ENCODE data around the gene BTNL9. TPM values are rescaled to one million over a fixed set of nuclear protein-coding genes. Genes with fewer than 3 reads are reported as not detected.

BTNL9 gene
- polyA plus RNA-seq, 1 donor (not counting 4 experiments of a cell fraction or from before 2014, with no cell fraction given), result 0.07 TPM

DNA sequence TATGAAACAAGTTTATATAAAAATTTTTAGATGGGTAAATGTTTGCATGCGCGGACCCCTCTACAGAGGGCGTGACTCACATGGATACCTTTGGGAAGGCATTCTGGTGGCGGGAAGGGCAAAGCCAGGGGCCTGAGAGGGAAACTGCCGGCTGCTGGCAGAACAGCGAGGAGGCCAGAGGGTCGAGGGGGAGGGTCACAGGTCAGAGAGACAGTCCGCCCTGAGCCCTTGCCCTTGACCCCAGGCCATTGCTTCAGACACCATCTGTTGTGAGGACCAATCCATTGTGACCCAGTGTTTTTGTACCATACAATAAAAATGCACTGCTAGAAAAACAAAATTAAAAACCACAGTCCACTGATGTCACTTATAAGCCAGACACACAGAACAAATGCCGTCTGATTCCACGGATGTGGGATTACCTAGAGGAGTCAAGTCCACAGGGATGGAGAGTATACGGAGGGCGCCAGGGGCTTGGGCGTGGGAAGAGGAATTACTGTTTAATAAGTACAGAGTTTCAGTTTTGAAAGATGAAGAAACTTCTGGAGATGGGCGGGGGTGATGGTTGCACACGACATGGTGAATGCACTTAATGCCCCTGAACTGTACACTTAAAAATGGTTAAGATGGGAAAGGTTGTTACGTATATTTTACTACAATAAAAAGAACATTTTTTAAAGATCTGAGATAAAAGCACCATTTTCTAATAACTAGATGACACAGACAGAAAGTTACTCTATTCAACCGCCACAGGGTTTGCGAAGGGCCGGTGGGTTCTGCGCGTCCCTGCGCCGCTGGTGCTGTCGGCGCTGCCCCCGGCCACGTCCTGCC is 12.0 kb downstream of the BTNL9 start:
- no peaks in the 10 kb centered on the region for H3K79me2 ChIP-seq (ENCODE audit: control insufficient read depth, insufficient read depth, low read length)
- no peaks in the 10 kb centered on the region for H3K9me1 ChIP-seq (ENCODE audit: control insufficient read depth, extremely low read depth, insufficient read depth, low read length)
- H3K9ac ChIP-seq (ENCODE audit: control insufficient read depth, extremely low read depth, insufficient read depth, low read length), result no peak overlapping the region
- peaks cover 4% of the 10 kb centered on the region for H3K4me1 ChIP-seq (ENCODE audit: control insufficient read depth, extremely low read depth, insufficient read depth, low read length)
- H2AFZ ChIP-seq (ENCODE audit: control insufficient read depth, low read length), result no peak overlapping the region
- TF ChIP-seq EZH2 (IDR thresholded peaks at IDR 0.05; ENCODE audit: low read length), result no peak
- TF ChIP-seq, protein P1, sequence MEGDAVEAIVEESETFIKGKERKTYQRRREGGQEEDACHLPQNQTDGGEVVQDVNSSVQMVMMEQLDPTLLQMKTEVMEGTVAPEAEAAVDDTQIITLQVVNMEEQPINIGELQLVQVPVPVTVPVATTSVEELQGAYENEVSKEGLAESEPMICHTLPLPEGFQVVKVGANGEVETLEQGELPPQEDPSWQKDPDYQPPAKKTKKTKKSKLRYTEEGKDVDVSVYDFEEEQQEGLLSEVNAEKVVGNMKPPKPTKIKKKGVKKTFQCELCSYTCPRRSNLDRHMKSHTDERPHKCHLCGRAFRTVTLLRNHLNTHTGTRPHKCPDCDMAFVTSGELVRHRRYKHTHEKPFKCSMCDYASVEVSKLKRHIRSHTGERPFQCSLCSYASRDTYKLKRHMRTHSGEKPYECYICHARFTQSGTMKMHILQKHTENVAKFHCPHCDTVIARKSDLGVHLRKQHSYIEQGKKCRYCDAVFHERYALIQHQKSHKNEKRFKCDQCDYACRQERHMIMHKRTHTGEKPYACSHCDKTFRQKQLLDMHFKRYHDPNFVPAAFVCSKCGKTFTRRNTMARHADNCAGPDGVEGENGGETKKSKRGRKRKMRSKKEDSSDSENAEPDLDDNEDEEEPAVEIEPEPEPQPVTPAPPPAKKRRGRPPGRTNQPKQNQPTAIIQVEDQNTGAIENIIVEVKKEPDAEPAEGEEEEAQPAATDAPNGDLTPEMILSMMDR (optimal IDR thresholded peaks at IDR 0.05 in 1 of 3, IDR thresholded peaks at IDR 0.05 in 1 of 3, conservative IDR thresholded peaks at IDR 0.05 in 1 of 3; ENCODE audit: extremely low read depth in 1 of 3, insufficient read depth in 2 of 3, low read length in 3 of 3), result no peak
- no peaks in the 10 kb centered on the region for H4K20me1 ChIP-seq (ENCODE audit: control insufficient read depth, extremely low read depth, insufficient read depth, low read length)
- peak overlapping the region; percentile 13 to 30 (median 28) for H3K4me3 ChIP-seq (ENCODE audit: control insufficient read depth in 2 of 3, extremely low read depth in 1 of 3, insufficient read depth in 2 of 3, low read depth in 1 of 3, low read length in 3 of 3)
- no peak for FAIRE-seq
- H3K36me3 ChIP-seq (ENCODE audit: control insufficient read depth in 2 of 2, extremely low read depth in 1 of 2, insufficient read depth in 2 of 2, low read length in 2 of 2), result no peaks in the 10 kb centered on the region
- dilution Hi-C loops (cut with MboI; ENCODE audit: extremely low pct_ligation_motif_present, low sequenced_read_pairs), result no loop called here
- peaks cover 41% of the 10 kb centered on the region for H3K27me3 ChIP-seq (ENCODE audit: control insufficient read depth, extremely low read depth, insufficient read depth, low read length)
- no peak overlapping the region for H3K4me2 ChIP-seq (ENCODE audit: control insufficient read depth, extremely low read depth, insufficient read depth, low read depth, low read length)
- H3K27ac ChIP-seq (ENCODE audit: control insufficient read depth, insufficient read depth, low read length), result no peak overlapping the region
- H3K9me3 ChIP-seq (ENCODE audit: control insufficient read depth, low read depth, low read length), result no peaks in the 10 kb centered on the region
- DNase-seq (ENCODE audit: low read depth, low spot score), result no peak

DNA sequence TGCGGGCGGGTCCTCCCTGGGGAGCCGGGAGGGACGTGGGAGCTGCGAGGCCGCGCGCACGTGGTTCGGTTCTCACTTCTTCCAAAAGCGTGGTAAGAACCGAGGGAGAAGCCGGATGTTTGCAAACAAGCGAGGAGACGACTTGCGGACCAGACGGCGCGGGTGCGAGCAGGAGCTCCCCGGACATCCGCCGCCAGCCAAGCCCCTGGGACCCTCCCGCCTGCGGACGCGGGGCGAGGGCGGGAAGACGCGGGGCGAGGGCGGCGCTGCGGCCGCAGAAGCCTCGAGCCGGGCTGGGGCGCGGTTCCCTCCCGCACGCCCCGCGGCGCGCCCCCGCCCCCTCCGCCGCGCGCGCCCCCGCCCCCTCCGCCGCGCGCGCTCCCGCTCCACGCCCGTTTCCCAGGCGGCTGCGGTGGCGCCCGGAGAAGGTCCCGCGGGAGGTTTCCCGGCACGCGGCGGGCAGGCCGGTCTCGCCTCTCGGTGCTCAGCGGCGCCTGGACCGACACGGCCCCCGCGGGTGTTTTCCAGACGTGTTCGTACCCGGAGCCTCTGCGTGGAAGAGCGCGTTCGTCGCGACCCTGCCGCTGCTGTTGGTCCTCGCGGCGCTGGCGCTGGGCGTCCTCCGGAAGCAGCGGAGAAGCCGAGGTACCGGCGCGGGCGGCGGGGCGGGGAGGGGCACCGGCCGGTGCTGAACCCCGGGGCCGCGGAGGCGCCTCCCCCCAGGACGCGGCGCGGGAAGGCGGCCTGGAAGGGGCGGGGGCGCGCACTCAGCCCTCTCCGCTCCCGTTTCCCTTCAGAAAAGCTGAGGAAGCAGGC is 12.8 kb downstream of the BTNL9 start:
- H4K20me1 ChIP-seq (ENCODE audit: control insufficient read depth, extremely low read depth, insufficient read depth, low read length), result no peaks in the 10 kb centered on the region
- no peaks in the 10 kb centered on the region for H3K79me2 ChIP-seq (ENCODE audit: control insufficient read depth, insufficient read depth, low read length)
- H2AFZ ChIP-seq (ENCODE audit: control insufficient read depth, low read length), result peak overlapping the region; percentile 58
- H3K36me3 ChIP-seq (ENCODE audit: control insufficient read depth in 2 of 2, extremely low read depth in 1 of 2, insufficient read depth in 2 of 2, low read length in 2 of 2), result no peaks in the 10 kb centered on the region
- peaks cover 44% of the 10 kb centered on the region for H3K27me3 ChIP-seq (ENCODE audit: control insufficient read depth, extremely low read depth, insufficient read depth, low read length)
- peaks cover 4% of the 10 kb centered on the region for H3K4me1 ChIP-seq (ENCODE audit: control insufficient read depth, extremely low read depth, insufficient read depth, low read length)
- TF ChIP-seq EZH2 (IDR thresholded peaks at IDR 0.05; ENCODE audit: low read length), result peak; percentile 91
- TF ChIP-seq, protein P1 (optimal IDR thresholded peaks at IDR 0.05 in 1 of 3, IDR thresholded peaks at IDR 0.05 in 1 of 3, conservative IDR thresholded peaks at IDR 0.05 in 1 of 3; ENCODE audit: extremely low read depth in 1 of 3, insufficient read depth in 2 of 3, low read length in 3 of 3), result no peak
- H3K9ac ChIP-seq (ENCODE audit: control insufficient read depth, extremely low read depth, insufficient read depth, low read length), result no peak overlapping the region
- no peak for FAIRE-seq
- peak overlapping the region; percentile 15 to 43 (median 42) for H3K4me3 ChIP-seq (ENCODE audit: control insufficient read depth in 2 of 3, extremely low read depth in 1 of 3, insufficient read depth in 2 of 3, low read depth in 1 of 3, low read length in 3 of 3)
- DNase-seq (ENCODE audit: low read depth, low spot score), result no peak
- no peaks in the 10 kb centered on the region for H3K9me1 ChIP-seq (ENCODE audit: control insufficient read depth, extremely low read depth, insufficient read depth, low read length)
- H3K27ac ChIP-seq (ENCODE audit: control insufficient read depth, insufficient read depth, low read length), result no peak overlapping the region
- H3K4me2 ChIP-seq (ENCODE audit: control insufficient read depth, extremely low read depth, insufficient read depth, low read depth, low read length), result peak overlapping the region; percentile 46
- dilution Hi-C loops (cut with MboI; ENCODE audit: extremely low pct_ligation_motif_present, low sequenced_read_pairs), result no loop called here
- no peaks in the 10 kb centered on the region for H3K9me3 ChIP-seq (ENCODE audit: control insufficient read depth, low read depth, low read length)
